Glutamatergic neuron (in vitro differentiated cells): ENCODE data around the gene HELZ2. TPM values are rescaled to one million over a fixed set of nuclear protein-coding genes. Genes with fewer than 3 reads are reported as not detected.

Source experiments
- DNase-seq: peaks from one replicate; pipeline ENCODE4 v3.0.0; 2022
- H3K27ac Mint-ChIP-seq: one replicate; pipeline ENCODE4 v1.8.0; 2020; ENCODE audit warnings: mild to moderate bottlenecking, mixed read lengths, inconsistent platforms; ENCODE audit not compliant: unreplicated experiment
- H3K27me3 Mint-ChIP-seq: one replicate; pipeline ENCODE4 v1.8.0; 2020; ENCODE audit warnings: mild to moderate bottlenecking, moderate library complexity, mixed read lengths, inconsistent platforms; ENCODE audit not compliant: unreplicated experiment
- H3K36me3 Mint-ChIP-seq: one replicate; pipeline ENCODE4 v1.8.0; 2020; ENCODE audit warnings: mild to moderate bottlenecking, mixed read lengths, inconsistent platforms; ENCODE audit not compliant: unreplicated experiment
- H3K4me1 Mint-ChIP-seq: one replicate; pipeline ENCODE4 v1.8.0; 2020; ENCODE audit warnings: mild to moderate bottlenecking, low read depth, mixed read lengths, inconsistent platforms; ENCODE audit not compliant: unreplicated experiment
- H3K4me3 Mint-ChIP-seq: one replicate; pipeline ENCODE4 v1.8.0; 2020; ENCODE audit warnings: mild to moderate bottlenecking, mixed read lengths, inconsistent platforms; ENCODE audit not compliant: unreplicated experiment
- H3K9me3 Mint-ChIP-seq: one replicate; pipeline ENCODE4 v1.8.0; 2020; ENCODE audit warnings: mild to moderate bottlenecking, moderate library complexity, mixed read lengths, inconsistent platforms; ENCODE audit not compliant: unreplicated experiment
- CTCF ChIP-seq: fragments of 200-600 bp; sonication (generic); IDR thresholded peaks from one replicate; pipeline ENCODE4 v1.5.0; 2021; ENCODE audit not compliant: partially characterized antibody, unreplicated experiment
- total RNA-seq: library from RNA; stranded (reverse); fragmentation: NEBNext Ultra II Directional; extraction: Animal tissue kit (Norgen Biotek cat#: 25700); gene quantifications from one replicate; pipeline ENCODE4 v1.2.1, GENCODE V29; 2021; ENCODE audit not compliant: unreplicated experiment

Gene HELZ2
- total RNA-seq, 1 donor from 2014 or later, result 87.7 TPM

- TF ChIP-seq CTCF, result no peak
- Mint-ChIP-seq H3K9me3 (no peaks in the 10 kb centered on the region), H3K27ac (no peak overlapping the region), H3K36me3 (no peaks in the 10 kb centered on the region), H3K4me1 (no peaks in the 10 kb centered on the region), H3K4me3 (no peak overlapping the region), H3K27me3 (peaks cover 1% of the 10 kb centered on the region)
- DNase-seq, result no peak
Observed at GRCh38 chr20:63565699-63566335, 8.2 kb downstream of the HELZ2 start.

DNA sequence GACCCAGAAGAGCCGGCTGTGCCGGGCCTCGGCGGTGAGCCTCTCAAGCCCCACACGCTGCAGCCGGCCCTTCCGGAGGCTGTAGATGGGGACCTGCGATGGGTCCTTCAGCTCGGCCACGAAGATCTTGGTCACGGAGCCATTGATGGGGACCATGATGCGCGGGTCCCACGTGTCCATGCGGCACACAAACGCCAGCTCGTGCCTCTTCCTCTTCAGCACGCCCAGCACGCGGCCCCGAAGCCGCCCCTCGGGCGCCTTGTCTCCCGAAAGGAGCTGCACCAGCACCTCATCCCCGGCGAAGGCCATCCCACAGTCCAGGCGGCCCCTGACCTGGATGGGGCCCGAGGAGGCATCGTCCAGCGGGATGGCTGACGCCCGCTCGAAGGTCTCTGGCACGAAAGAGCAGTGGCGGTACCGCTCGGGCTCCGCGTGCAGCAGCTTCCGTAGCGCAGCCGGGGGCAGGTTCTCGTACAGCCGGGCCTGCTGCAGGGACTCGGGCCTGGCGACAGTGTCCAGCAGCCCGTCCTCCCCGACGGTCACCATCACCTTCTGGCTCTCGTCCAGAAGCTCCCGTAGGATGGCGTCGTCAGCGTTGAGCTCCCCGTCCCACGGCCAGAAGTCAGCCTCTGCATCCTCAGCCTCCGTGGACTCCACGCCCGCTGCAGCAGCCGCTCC is 8.9 kb downstream of the HELZ2 start:
- H3K36me3 Mint-ChIP-seq, result no peaks in the 10 kb centered on the region
- H3K9me3 Mint-ChIP-seq, result peaks cover 3% of the 10 kb centered on the region
- no peak overlapping the region for H3K27ac Mint-ChIP-seq
- H3K4me1 Mint-ChIP-seq, result no peaks in the 10 kb centered on the region
- no peak for TF ChIP-seq CTCF
- H3K27me3 Mint-ChIP-seq, result peaks cover 1% of the 10 kb centered on the region
- H3K4me3 Mint-ChIP-seq, result no peak overlapping the region
- DNase-seq, result no peak

- no peaks in the 10 kb centered on the region for H3K4me1 Mint-ChIP-seq
- DNase-seq, result no peak
- peaks cover 3% of the 10 kb centered on the region for H3K9me3 Mint-ChIP-seq
- H3K27me3 Mint-ChIP-seq, result no peaks in the 10 kb centered on the region
- H3K36me3 Mint-ChIP-seq, result no peaks in the 10 kb centered on the region
- H3K27ac Mint-ChIP-seq, result no peak overlapping the region
- H3K4me3 Mint-ChIP-seq, result no peak overlapping the region
- TF ChIP-seq CTCF, result no peak
Observed at GRCh38 chr20:63564036-63564810, 9.8 kb downstream of the HELZ2 start.

DNA sequence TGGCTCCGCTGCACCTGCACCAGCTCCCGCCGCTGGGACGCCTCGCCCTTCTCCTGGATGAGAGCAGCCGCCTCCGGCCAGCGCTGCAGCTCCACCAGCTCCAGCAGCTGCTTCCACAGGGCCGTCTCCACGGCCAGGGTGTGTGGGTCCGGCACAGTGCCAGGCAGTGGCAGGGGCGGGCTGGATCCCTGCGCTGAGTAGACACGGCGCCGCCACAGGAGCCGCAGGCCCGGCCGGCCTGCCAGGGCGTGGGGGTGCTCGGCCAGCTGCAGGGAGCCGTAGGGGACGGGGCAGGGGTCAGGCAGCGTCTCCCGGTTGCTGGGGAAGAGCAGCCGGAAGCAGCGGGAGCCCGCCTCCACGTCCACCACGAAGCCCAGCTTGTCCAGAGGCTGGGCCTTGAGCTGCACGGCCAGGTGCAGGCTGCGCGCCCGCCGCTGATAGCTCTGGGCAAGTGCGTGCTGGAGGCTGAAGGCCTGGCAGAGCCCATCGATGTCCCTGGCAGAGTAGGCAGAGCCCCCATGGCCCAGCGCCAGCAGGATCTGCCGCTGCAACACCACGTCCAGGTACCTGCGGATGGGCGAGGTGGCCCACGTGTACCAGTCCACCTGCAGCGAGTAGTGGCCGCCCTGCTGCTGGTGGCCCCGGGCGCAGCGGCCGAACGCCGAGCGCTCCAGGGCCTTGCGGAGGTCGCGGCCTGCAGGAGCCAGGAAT is 10.7 kb downstream of the HELZ2 start:
- peaks cover 3% of the 10 kb centered on the region for H3K9me3 Mint-ChIP-seq
- H3K4me3 Mint-ChIP-seq, result no peak overlapping the region
- no peak for DNase-seq
- H3K36me3 Mint-ChIP-seq, result no peaks in the 10 kb centered on the region
- no peaks in the 10 kb centered on the region for H3K4me1 Mint-ChIP-seq
- TF ChIP-seq CTCF, result no peak
- no peak overlapping the region for H3K27ac Mint-ChIP-seq
- no peaks in the 10 kb centered on the region for H3K27me3 Mint-ChIP-seq
